Adrenal gland (tissue), 12 donors: ENCODE measurements around the gene COL15A1. TPM values are rescaled to one million over a fixed set of nuclear protein-coding genes. Genes with fewer than 3 reads are reported as not detected.
A peak's percentile ranks its signal among the peaks of the same experiment; 100 is the strongest.

Experiments
- DNase-seq, 7 donors: peaks; one replicate each; pipeline ENCODE4 v3.0.0-alpha.2; 2019 to 2020
- H3K27ac ChIP-seq, 5 donors: fragments of 200-600 bp; sonication (generic) in 4 of 5; 1 replicate in 3 of 5; 2 replicates in 2 of 5; pipeline versions ENCODE4 v1.5.1 to v1.8.0; 2016 to 2020; ENCODE audit warnings: mild to moderate bottlenecking in 1 of 5
- H3K27me3 ChIP-seq: fragments of 200-600 bp; 2 replicates; pipeline ENCODE4 v1.8.0; 2021
- H3K36me3 ChIP-seq, 2 donors: fragments of 200-600 bp; replicated peaks in 1 of 2; 1 replicate in 1 of 2; 2 replicates in 1 of 2; pipeline versions ENCODE4 v1.5.1 to v1.8.0; 2018 to 2022
- H3K4me1 ChIP-seq, 2 donors: fragments of 200-600 bp; replicated peaks in 1 of 2; 1 replicate in 1 of 2; 2 replicates in 1 of 2; pipeline versions ENCODE4 v1.5.1 to v1.8.0; 2018 to 2021
- H3K4me3 ChIP-seq, 4 donors: fragments of 200-600 bp; sonication (generic) in 3 of 4; one replicate each; pipeline ENCODE4 v1.5.1; 2016 to 2018
- H3K9me3 ChIP-seq, 3 donors: fragments of 200-600 bp; sonication (generic) in 1 of 3; replicated peaks in 1 of 3; 1 replicate in 2 of 3; 2 replicates in 1 of 3; pipeline versions ENCODE4 v1.5.1 to v1.8.0; 2016 to 2021
- POLR2A ChIP-seq, 2 donors: fragments of 450-650 bp; IDR thresholded peaks; one replicate each; pipeline ENCODE4 v1.6.1; 2017; ENCODE audit warnings: antibody characterized with exemption in 2 of 2, mild to moderate bottlenecking in 2 of 2, moderate library complexity in 1 of 2
- WGBS, 4 donors: extraction: QIAGEN DNeasy Blood & Tissue Kit in 2 of 4; methylation state at CpG; one replicate each; pipeline versions ENCODE4 v1.1.5 to v1.1.7; 2013 to 2017; 5-methylcytosine and 5-hydroxymethylcytosine counted together
- intact Hi-C, 2 donors: fragments of 100-400 bp; cut with DNase I; formaldehyde crosslinking; loops; one replicate each; pipeline versions ENCODE4 v1.14.1 to v1.15.0; 2022 to 2023
- polyA plus RNA-seq, 3 donors: library from polyadenylated mRNA; stranded (reverse); fragments of 200-250 nt in 2 of 3; fragments of 350-450 nt in 1 of 3; fragmentation: Illumina TruSeq in 1 of 3; extraction: RNeasy Lipid Tissue Mini Kit (QIAGEN cat#74804) in 1 of 3; gene quantifications; one replicate each; pipeline ENCODE4 v1.2.3, GENCODE V29; 2013 to 2014
- total RNA-seq, 9 donors: library from RNA; depleted of rRNA in 4 of 9; stranded (reverse); fragments of >200 nt in 4 of 9; fragments of 120-200 nt in 1 of 9; fragmentation: NEBNext Ultra II Directional in 1 of 9; extraction: Animal tissue kit (Norgen Biotek cat#: 25700) in 1 of 9; gene quantifications; one replicate each; pipeline versions ENCODE4 v1.1.0 to v1.2.4, GENCODE V29; 2013 to 2023
- TF ChIP-seq, protein P1 (sequence below), 6 experiments: fragments of 450-650 bp in 4 of 6; fragments of 200-600 bp in 2 of 6; sonication (generic) in 1 of 6; IDR thresholded peaks; 1 replicate in 5 of 6; 2 replicates in 1 of 6; pipeline versions ENCODE4 v1.5.1 to v1.8.0; 2016 to 2021; ENCODE audit warnings: antibody characterized with exemption in 6 of 6, mild to moderate bottlenecking in 2 of 6, moderate library complexity in 1 of 6
- donor health status: healthy with polysubstance abuse.
- donor health status: Bipolar disorder and iron deficiency.
- donor health status: DM: yes; HTN: yes; CAD: no.
- donor health status: DM: no; HTN: no; CAD: no.
- donor health status: DM: no; HTN: no; CAD: no.
- donor health status: DM: yes; HTN: yes; CAD: no.

The COL15A1 gene
- total and polyA plus RNA-seq, 12 donors, result 34.8 to 320 (median 101) TPM

GRCh38 chr9:98973171-98973570, 29.5 kb downstream of the COL15A1 start:
- Histone ChIP-seq H3K4me3 (no peak overlapping the region), H3K4me1 (peaks cover 6 to 41% of the 10 kb centered on the region in 2 donors), H3K27me3 (no peaks in the 10 kb centered on the region), H3K27ac (peak overlapping the region in 2 of 5 donors; percentile 29 to 42), H3K36me3 (no peaks in the 10 kb centered on the region), H3K9me3 (no peaks in the 10 kb centered on the region)
- intact Hi-C loops, result no loop called here
- DNase-seq, result no peak
- 76 to 79% (median 78%) methylated on average over 9 of the region's 9 CpGs for WGBS, 4 donors
- TF ChIP-seq POLR2A (IDR thresholded peaks at IDR 0.05), result no peak
- TF ChIP-seq, protein P1, sequence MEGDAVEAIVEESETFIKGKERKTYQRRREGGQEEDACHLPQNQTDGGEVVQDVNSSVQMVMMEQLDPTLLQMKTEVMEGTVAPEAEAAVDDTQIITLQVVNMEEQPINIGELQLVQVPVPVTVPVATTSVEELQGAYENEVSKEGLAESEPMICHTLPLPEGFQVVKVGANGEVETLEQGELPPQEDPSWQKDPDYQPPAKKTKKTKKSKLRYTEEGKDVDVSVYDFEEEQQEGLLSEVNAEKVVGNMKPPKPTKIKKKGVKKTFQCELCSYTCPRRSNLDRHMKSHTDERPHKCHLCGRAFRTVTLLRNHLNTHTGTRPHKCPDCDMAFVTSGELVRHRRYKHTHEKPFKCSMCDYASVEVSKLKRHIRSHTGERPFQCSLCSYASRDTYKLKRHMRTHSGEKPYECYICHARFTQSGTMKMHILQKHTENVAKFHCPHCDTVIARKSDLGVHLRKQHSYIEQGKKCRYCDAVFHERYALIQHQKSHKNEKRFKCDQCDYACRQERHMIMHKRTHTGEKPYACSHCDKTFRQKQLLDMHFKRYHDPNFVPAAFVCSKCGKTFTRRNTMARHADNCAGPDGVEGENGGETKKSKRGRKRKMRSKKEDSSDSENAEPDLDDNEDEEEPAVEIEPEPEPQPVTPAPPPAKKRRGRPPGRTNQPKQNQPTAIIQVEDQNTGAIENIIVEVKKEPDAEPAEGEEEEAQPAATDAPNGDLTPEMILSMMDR (IDR thresholded peaks at IDR 0.05), result no peak

GRCh38 chr9:98973576-98973975, 29.9 kb downstream of the COL15A1 start:
- 45 to 64% (median 58%) methylated on average over 6 of the region's 6 CpGs for WGBS, 4 donors
- Histone ChIP-seq H3K27ac (peak overlapping the region in 2 of 5 donors; percentile 29 to 42), H3K4me3 (no peak overlapping the region), H3K4me1 (peaks cover 6 to 45% of the 10 kb centered on the region in 2 donors), H3K36me3 (no peaks in the 10 kb centered on the region), H3K9me3 (no peaks in the 10 kb centered on the region), H3K27me3 (no peaks in the 10 kb centered on the region)
- DNase-seq, result no peak
- TF ChIP-seq, protein P1 (IDR thresholded peaks at IDR 0.05), result no peak
- TF ChIP-seq POLR2A (IDR thresholded peaks at IDR 0.05), result no peak
- intact Hi-C loops, result no loop called here

DNA sequence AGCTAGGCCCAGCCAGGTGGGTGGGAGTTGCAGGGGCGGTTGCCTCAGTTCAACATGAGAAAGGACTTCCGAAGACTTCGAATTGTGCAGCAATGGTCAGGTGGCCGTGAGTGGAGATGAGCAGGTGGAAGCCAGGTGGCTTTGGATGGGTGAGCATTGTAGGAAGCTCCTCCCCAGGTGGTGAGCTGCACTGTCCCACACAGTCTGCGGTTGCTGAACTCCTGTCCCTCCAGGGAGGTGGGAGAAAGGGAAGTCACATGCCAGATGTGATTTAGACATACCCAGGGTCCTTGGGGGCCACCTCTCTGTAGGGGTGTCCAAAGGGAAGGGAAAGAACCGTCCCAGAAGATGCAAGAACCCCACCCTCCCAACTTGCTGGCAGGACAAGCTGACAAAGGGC, 30.4 kb downstream of the COL15A1 start:
- H3K9me3 ChIP-seq, result no peaks in the 10 kb centered on the region
- TF ChIP-seq POLR2A (IDR thresholded peaks at IDR 0.05), result no peak
- TF ChIP-seq, protein P1 (IDR thresholded peaks at IDR 0.05), result no peak
- peaks cover 6 to 47% of the 10 kb centered on the region in 2 donors for H3K4me1 ChIP-seq
- DNase-seq, result no peak
- H3K4me3 ChIP-seq, result no peak overlapping the region
- no peaks in the 10 kb centered on the region for H3K36me3 ChIP-seq
- intact Hi-C loops, result no loop called here
- 77 to 88% (median 85%) methylated on average over 3 to 6 of the region's 6 CpGs for WGBS, 4 donors
- H3K27me3 ChIP-seq, result no peaks in the 10 kb centered on the region
- H3K27ac ChIP-seq, result peak overlapping the region in 2 of 5 donors; percentile 42 to 51

GRCh38 chr9:98974554-98974953, 30.8 kb downstream of the COL15A1 start:
- no peaks in the 10 kb centered on the region for H3K9me3 ChIP-seq
- TF ChIP-seq POLR2A (IDR thresholded peaks at IDR 0.05), result no peak
- TF ChIP-seq, protein P1 (IDR thresholded peaks at IDR 0.05), result no peak
- H3K27me3 ChIP-seq, result no peaks in the 10 kb centered on the region
- intact Hi-C loops, result no loop called here
- 51 to 68% (median 53%) methylated on average over 9 to 10 of the region's 10 CpGs for WGBS, 4 donors
- H3K27ac ChIP-seq, result peak overlapping the region in 2 of 5 donors; percentile 38 to 51
- no peaks in the 10 kb centered on the region for H3K36me3 ChIP-seq
- DNase-seq, result no peak
- peak overlapping the region in 1 of 4 donors; percentile 33 for H3K4me3 ChIP-seq
- peaks cover 6 to 47% of the 10 kb centered on the region in 2 donors for H3K4me1 ChIP-seq
